AG10803 (cell line): ENCODE results near the gene ACAP1.
A peak's percentile ranks its signal among the peaks of the same experiment; 100 is the strongest.

Experiments used
- DNase-seq: peaks from one replicate; pipeline ENCODE4 v3.0.0; 2010; ENCODE audit warnings: low read depth
- H3K4me3 ChIP-seq: 2 replicates; pipeline ENCODE4 v1.5.1; 2011; ENCODE audit warnings: mild to moderate bottlenecking, low read length, control low read depth
- CTCF ChIP-seq: conservative IDR thresholded peaks from 2 replicates; pipeline ENCODE4 v1.5.1; 2011; ENCODE audit warnings: mild to moderate bottlenecking, low read length, control low read depth, inconsistent platforms

Gene ACAP1

GRCh38 chr17:7393613-7394451, 57.5 kb downstream of the ACAP1 start:
- peak overlapping the region; percentile 84 for H3K4me3 ChIP-seq
- DNase-seq = no peak
- no peak for TF ChIP-seq CTCF

- peak; percentile 42 for TF ChIP-seq CTCF
- peak; percentile 82 for DNase-seq
- H3K4me3 ChIP-seq = peak within 1 kb of the TSS; percentile 84
Observed at GRCh38 chr17:7394452-7395191, 58.3 kb downstream of the ACAP1 start, which contains the start of gene PLSCR3. Gene PLSCR3, minus strand, starts transcription at chr17:7394525. Its CDS starts 415 bp downstream, at chr17:7394110.

DNA sequence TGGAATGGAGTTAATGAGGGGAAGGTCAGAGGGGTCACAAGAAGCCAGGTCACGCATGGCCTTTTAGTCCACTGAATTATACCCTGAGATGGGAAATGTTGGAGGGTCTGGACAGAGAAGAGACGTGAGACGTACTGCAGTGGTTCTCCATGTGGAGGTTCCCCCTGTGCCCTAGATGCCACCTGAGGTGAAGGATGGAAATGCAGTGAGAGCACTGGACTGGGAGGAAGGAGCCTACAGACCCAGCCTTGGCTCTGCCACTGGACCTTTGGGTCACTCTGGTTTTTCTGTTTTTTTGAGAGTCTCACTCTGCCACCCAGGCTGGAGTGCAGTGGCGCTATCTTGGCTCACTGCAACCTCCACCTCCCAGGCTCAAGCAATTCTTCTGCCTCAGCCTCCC, 59.8 kb downstream of the ACAP1 start:
- no peak for TF ChIP-seq CTCF
- DNase-seq = no peak
- no peak overlapping the region for H3K4me3 ChIP-seq

DNA sequence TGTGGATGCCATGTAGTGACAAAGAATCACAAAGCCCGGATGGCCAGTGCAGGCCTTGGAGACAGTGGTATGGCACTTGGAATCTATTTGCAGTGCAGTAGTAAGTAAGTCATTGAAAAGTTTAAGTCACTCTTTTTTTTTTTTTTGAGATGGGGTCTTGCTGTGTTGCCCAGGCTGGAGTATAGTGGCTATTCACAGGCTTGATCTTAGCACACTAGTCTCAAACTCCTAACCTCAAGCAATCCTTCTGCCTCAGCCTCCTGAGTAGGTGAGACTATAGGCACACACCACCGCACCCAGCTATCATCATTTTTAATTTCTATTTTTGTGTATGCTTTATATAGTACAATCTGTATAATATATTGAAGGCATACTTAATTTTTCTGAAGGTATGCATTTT, 62.3 kb downstream of the ACAP1 start:
- H3K4me3 ChIP-seq = no peak overlapping the region
- no peak for TF ChIP-seq CTCF
- DNase-seq = no peak
